Cardiac muscle cell (in vitro differentiated cells and primary cell): ENCODE measurements around the gene RUSC2. TPM values are rescaled to one million over a fixed set of nuclear protein-coding genes. Genes with fewer than 3 reads are reported as not detected.

ENCODE experiments used
- DNase-seq, 2 donors: peaks; one replicate each; pipeline versions ENCODE4 v3.0.0 to v3.0.0-alpha.2; 2010 to 2017; ENCODE audit warnings: low read depth in 1 of 2, low spot score in 1 of 2
- H3K27ac ChIP-seq: fragments of 200-600 bp; sonication (generic); 2 replicates; pipeline ENCODE4 v1.5.1; 2016
- H3K27me3 ChIP-seq: fragments of 200-600 bp; sonication (generic); 2 replicates; pipeline ENCODE4 v1.6.0; 2016; ENCODE audit warnings: control low read depth
- H3K36me3 ChIP-seq: fragments of 200-600 bp; sonication (generic); 2 replicates; pipeline ENCODE4 v1.5.1; 2016; ENCODE audit warnings: control low read depth
- H3K4me1 ChIP-seq: fragments of 200-600 bp; sonication (generic); 2 replicates; pipeline ENCODE4 v1.8.1; 2017; ENCODE audit warnings: low read depth, mild to moderate bottlenecking, mixed run types
- H3K4me3 ChIP-seq: fragments of 200-600 bp; sonication (generic); 2 replicates; pipeline ENCODE4 v1.5.1; 2016; ENCODE audit warnings: mild to moderate bottlenecking
- H3K9me3 ChIP-seq: fragments of 200-600 bp; sonication (generic); 2 replicates; pipeline ENCODE4 v1.5.1; 2017; ENCODE audit warnings: low read depth, mild to moderate bottlenecking, control low read depth
- polyA plus RNA-seq: library from polyadenylated mRNA; unstranded; fragments of >200 nt; fragmentation: Nextera tagmentation; extraction: Ambion mirVana; gene quantifications from 2 replicates; pipeline ENCODE4 v1.2.1, GENCODE V29; 2016
- total RNA-seq: library from RNA; depleted of rRNA; stranded (reverse); fragments of >200 nt; gene quantifications from 2 replicates; pipeline ENCODE4 v1.2.3, GENCODE V29; 2016
- TF ChIP-seq, protein P1 (sequence below): IDR thresholded peaks from 2 replicates; pipeline ENCODE4 v1.5.1; 2012; ENCODE audit warnings: low read depth, mild to moderate bottlenecking, low read length

The RUSC2 gene
- total and polyA plus RNA-seq, 2 experiments from 2014 or later: 13.8 to 25.3 TPM

DNA sequence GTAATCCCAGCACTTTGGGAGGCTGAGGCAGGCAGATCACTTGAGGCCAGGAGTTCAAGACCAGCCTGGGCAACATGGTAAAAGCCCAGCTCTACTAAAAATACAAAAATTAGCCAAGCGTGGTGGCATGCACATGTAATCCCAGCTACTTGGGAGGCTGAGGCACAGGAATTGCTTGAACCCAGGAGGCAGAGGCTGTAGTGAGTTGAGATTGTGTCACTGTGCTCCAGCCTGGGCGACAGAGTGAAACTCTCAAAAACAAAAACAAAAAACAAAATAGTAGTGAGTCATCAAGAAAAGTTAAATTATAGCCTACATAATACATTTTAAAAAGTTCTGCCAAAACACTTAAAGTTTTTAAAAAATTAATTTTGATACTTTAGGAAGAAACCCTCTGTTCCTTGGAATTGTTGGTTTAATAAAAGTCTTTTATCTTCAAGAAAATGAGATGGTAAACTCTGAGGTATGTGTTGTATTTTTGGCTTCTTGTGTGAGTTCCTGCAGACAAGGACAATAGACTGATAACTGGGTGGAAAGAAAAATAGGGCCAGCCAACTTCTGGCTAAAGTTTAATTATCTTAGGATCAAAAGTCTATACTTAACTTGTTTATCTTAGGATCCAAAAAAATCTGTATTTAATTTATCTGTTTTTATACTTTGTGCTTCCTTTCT lies 9.3 kb downstream of the RUSC2 start:
- TF ChIP-seq, protein P1, sequence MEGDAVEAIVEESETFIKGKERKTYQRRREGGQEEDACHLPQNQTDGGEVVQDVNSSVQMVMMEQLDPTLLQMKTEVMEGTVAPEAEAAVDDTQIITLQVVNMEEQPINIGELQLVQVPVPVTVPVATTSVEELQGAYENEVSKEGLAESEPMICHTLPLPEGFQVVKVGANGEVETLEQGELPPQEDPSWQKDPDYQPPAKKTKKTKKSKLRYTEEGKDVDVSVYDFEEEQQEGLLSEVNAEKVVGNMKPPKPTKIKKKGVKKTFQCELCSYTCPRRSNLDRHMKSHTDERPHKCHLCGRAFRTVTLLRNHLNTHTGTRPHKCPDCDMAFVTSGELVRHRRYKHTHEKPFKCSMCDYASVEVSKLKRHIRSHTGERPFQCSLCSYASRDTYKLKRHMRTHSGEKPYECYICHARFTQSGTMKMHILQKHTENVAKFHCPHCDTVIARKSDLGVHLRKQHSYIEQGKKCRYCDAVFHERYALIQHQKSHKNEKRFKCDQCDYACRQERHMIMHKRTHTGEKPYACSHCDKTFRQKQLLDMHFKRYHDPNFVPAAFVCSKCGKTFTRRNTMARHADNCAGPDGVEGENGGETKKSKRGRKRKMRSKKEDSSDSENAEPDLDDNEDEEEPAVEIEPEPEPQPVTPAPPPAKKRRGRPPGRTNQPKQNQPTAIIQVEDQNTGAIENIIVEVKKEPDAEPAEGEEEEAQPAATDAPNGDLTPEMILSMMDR: no peak
- H3K36me3 ChIP-seq: no peaks in the 10 kb centered on the region
- no peaks in the 10 kb centered on the region for H3K27me3 ChIP-seq
- no peak overlapping the region for H3K4me3 ChIP-seq
- no peak for DNase-seq
- H3K4me1 ChIP-seq: no peaks in the 10 kb centered on the region
- no peaks in the 10 kb centered on the region for H3K9me3 ChIP-seq
- no peak overlapping the region for H3K27ac ChIP-seq

DNA sequence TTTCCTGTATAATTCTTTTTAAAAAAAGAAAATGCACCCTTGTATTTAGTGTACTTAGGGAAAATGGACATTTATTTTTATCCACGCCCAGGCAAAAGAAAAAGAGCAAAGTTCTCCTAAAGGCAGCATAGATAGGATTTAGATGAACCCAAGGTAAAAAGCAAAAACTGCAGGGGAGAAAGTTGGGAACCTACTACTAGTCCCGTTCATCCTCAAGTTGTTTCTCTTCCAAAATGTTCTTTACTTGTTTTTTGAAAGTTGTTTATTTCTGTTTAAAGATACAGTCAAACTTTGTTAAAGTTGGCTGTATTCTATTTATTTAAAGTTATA lies 9.8 kb downstream of the RUSC2 start:
- Histone ChIP-seq H3K36me3 (no peaks in the 10 kb centered on the region), H3K9me3 (no peaks in the 10 kb centered on the region)

DNA sequence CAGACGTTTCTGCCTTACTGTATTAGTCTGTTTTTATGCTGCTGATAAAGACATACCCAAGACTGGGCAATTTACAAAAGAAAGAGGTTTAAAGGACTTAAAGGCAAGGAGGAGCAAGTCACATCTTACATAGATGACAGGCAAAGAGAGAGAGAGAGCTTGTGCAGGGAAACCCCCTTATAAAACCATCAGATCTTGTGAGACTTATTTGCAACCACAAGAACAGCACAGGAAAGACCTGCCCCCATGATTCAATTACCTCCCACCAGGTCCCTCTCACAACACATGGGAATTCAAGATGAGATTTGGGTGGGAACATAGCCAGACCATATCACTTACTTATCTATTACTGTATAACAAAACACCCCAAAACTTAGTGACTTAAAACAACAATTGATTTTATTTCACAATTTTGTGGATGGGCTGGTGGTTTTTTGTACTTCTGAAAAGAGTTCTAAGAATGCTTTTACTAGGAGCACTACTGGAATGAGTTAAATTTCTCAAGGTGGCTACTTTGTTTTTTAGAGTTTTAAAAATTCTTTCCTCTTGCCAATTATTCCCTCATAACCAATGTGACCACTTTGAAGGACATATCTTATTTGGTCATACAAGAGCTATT lies 10.3 kb downstream of the RUSC2 start:
- no peak for DNase-seq
- no peaks in the 10 kb centered on the region for H3K4me1 ChIP-seq
- TF ChIP-seq, protein P1: no peak
- H3K9me3 ChIP-seq: no peaks in the 10 kb centered on the region
- H3K36me3 ChIP-seq: no peaks in the 10 kb centered on the region
- no peaks in the 10 kb centered on the region for H3K27me3 ChIP-seq
- no peak overlapping the region for H3K4me3 ChIP-seq
- no peak overlapping the region for H3K27ac ChIP-seq

More for the DNA sequence above, 9.8 kb downstream of the RUSC2 start:
- Histone ChIP-seq H3K4me1 (no peaks in the 10 kb centered on the region), H3K27me3 (no peaks in the 10 kb centered on the region), H3K27ac (no peak overlapping the region), H3K4me3 (no peak overlapping the region)
- no peak for DNase-seq
- TF ChIP-seq, protein P1: no peak

DNA sequence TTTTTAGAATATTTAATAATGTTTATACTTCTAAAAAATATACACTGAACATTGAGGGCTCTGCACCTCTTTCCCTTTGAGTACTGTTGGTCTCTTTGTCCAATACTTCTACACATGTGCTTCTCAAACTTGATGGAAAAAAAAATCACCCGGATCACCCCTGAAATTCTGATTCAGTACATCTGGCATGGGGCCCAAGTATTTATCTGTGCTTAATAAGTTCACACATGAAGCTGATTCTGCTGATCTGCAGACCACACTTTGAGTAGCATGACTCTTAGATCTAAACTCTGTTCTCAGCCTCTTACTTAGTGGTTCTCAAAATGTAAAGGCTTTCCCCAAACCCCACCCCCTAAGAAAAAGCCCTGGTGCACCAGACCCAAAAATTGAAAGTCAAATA lies 12.0 kb downstream of the RUSC2 start:
- Histone ChIP-seq H3K9me3 (no peaks in the 10 kb centered on the region), H3K27me3 (no peaks in the 10 kb centered on the region), H3K4me3 (no peak overlapping the region), H3K4me1 (no peaks in the 10 kb centered on the region), H3K27ac (no peak overlapping the region), H3K36me3 (no peaks in the 10 kb centered on the region)
- DNase-seq: no peak
- TF ChIP-seq, protein P1: no peak

DNA sequence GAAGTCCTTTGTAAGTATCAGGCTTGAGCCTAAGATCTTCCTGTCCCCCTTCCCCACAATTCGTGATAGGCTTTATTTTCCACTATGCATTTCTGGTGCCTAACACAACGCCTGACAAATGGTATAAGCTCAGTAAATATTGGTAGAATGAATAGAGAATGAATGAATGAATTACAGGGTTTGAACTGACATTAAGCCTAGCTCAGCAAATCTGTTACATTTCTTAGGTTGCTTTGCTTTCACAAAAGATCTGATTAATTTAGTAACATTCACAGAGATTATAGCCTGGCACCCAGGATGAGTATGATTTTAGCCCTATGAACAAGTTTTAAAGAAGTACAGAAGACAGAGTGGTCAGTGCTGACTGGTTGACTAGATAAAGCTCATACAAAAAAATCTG lies 16.4 kb downstream of the RUSC2 start:
- Histone ChIP-seq H3K27ac (no peak overlapping the region), H3K4me3 (no peak overlapping the region), H3K9me3 (no peaks in the 10 kb centered on the region), H3K27me3 (no peaks in the 10 kb centered on the region), H3K4me1 (no peaks in the 10 kb centered on the region), H3K36me3 (no peaks in the 10 kb centered on the region)
- TF ChIP-seq, protein P1: no peak
- DNase-seq: no peak
